MCF 10A (cell line): ENCODE measurements around the gene CGNL1. TPM values are rescaled to one million over a fixed set of nuclear protein-coding genes. Genes with fewer than 3 reads are reported as not detected.

Source experiments
- BruUV-seq: library from RNA; stranded (reverse); fragments of 400-500 nt; replicated peaks from 2 replicates; lab custom pipeline; 2021; lab: Mats Ljungman, UMichigan
- CTCF ChIA-PET: fragments of 300-600 bp; sonication (Branson Sonifier 250); formaldehyde crosslinking; extraction: SDS; loops from one replicate; lab custom pipeline; 2021; ENCODE audit warnings: antibody characterized with exemption, inconsistent platforms; lab: Yijun Ruan, JAX
- POLR2A ChIA-PET: fragments of 300-600, 350-650 bp; sonication (Branson Sonifier 250); formaldehyde crosslinking; extraction: SDS; loops from one replicate; lab custom pipeline; 2020; ENCODE audit warnings: antibody characterized with exemption, inconsistent platforms; lab: Yijun Ruan, JAX
- DNase-seq: peaks from one replicate; pipeline ENCODE4 v3.0.0-alpha.2; 2018; ENCODE audit not compliant: unreplicated experiment
- H3K27ac Mint-ChIP-seq: one replicate; pipeline ENCODE4 v1.8.0; 2022; ENCODE audit warnings: mild to moderate bottlenecking, low read depth, mixed read lengths; ENCODE audit not compliant: unreplicated experiment
- H3K27me3 Mint-ChIP-seq: one replicate; pipeline ENCODE4 v1.8.0; 2022; ENCODE audit warnings: mixed read lengths; ENCODE audit not compliant: insufficient read depth, unreplicated experiment
- H3K36me3 Mint-ChIP-seq: one replicate; pipeline ENCODE4 v1.8.0; 2022; ENCODE audit warnings: mild to moderate bottlenecking, moderate library complexity, mixed read lengths; ENCODE audit not compliant: insufficient read depth, unreplicated experiment
- H3K4me1 Mint-ChIP-seq: one replicate; pipeline ENCODE4 v1.8.0; 2022; ENCODE audit warnings: mixed read lengths; ENCODE audit not compliant: insufficient read depth, unreplicated experiment
- H3K4me3 Mint-ChIP-seq: one replicate; pipeline ENCODE4 v1.8.0; 2022; ENCODE audit warnings: mild to moderate bottlenecking, moderate library complexity, mixed read lengths; ENCODE audit not compliant: unreplicated experiment
- H3K9me3 Mint-ChIP-seq: one replicate; pipeline ENCODE4 v1.8.0; 2022; ENCODE audit warnings: mixed read lengths; ENCODE audit not compliant: unreplicated experiment
- intact Hi-C: fragments of 100-400 bp; cut with micrococcal nuclease; formaldehyde crosslinking; loops from 2 replicates; pipeline ENCODE4 v1.14.1; 2022
- total RNA-seq: library from RNA; stranded (reverse); gene quantifications from 2 replicates; pipeline ENCODE4 v1.2.3, GENCODE V29; 2022
- TF ChIP-seq, protein P1 (sequence below): fragments of 200-600 bp; IDR thresholded peaks from one replicate; pipeline ENCODE4 v1.8.0; 2022; ENCODE audit warnings: antibody characterized with exemption, mild to moderate bottlenecking; ENCODE audit not compliant: unreplicated experiment

CGNL1 gene
- total RNA-seq, 1 experiment from 2014 or later: 0.05 TPM

DNA sequence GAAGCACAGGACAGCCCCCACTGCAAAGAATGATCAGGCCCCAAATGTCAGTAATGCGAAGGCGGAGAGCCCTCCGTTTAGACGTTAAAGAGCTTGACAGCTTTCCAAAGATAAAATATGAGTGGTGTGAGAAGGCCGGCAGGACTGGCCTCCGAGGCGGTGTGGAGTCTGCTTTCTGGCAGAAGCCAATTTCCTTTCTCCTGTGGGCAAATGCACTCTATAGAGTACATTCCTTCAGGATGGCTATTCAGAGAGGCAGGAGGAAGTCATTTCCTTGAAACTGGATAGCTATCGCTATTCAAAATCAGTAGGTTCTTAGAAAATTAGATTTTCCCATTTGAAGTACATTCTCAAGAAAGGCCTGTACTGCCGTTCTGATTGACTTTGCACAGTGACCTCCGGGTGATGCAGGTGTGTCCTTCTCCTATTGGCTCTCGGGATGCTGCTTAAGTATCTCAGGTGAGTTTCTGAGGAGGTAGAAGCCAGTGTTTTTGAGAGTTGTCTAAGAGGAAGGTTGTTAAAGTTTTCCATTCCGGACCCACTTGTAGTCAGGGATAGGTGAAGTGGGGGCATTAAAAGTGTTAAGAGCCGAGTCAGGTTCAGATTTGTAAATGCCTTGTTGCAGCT lies 142.6 kb downstream of the CGNL1 start:
- no peaks in the 10 kb centered on the region for H3K36me3 Mint-ChIP-seq
- no peak overlapping the region for H3K4me3 Mint-ChIP-seq
- no peaks in the 10 kb centered on the region for H3K4me1 Mint-ChIP-seq
- intact Hi-C loops: no loop called here
- TF ChIP-seq, protein P1, sequence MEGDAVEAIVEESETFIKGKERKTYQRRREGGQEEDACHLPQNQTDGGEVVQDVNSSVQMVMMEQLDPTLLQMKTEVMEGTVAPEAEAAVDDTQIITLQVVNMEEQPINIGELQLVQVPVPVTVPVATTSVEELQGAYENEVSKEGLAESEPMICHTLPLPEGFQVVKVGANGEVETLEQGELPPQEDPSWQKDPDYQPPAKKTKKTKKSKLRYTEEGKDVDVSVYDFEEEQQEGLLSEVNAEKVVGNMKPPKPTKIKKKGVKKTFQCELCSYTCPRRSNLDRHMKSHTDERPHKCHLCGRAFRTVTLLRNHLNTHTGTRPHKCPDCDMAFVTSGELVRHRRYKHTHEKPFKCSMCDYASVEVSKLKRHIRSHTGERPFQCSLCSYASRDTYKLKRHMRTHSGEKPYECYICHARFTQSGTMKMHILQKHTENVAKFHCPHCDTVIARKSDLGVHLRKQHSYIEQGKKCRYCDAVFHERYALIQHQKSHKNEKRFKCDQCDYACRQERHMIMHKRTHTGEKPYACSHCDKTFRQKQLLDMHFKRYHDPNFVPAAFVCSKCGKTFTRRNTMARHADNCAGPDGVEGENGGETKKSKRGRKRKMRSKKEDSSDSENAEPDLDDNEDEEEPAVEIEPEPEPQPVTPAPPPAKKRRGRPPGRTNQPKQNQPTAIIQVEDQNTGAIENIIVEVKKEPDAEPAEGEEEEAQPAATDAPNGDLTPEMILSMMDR: no peak
- H3K9me3 Mint-ChIP-seq: no peaks in the 10 kb centered on the region
- H3K27ac Mint-ChIP-seq: no peak overlapping the region
- no TSS peak for BruUV-seq
- DNase-seq: no peak
- H3K27me3 Mint-ChIP-seq: no peaks in the 10 kb centered on the region
- POLR2A ChIA-PET: interaction anchor here (0.7 kb wide), 1 partner anchor 74 kb away, joined by 3 read pairs; no protein-coding TSS in a partner anchor
- CTCF ChIA-PET: interaction anchor here (0.5 to 8.4 kb wide), 4 partner anchors 9 to 754 kb away, joined by 3 to 65 read pairs (median 6); no protein-coding TSS in a partner anchor

DNA sequence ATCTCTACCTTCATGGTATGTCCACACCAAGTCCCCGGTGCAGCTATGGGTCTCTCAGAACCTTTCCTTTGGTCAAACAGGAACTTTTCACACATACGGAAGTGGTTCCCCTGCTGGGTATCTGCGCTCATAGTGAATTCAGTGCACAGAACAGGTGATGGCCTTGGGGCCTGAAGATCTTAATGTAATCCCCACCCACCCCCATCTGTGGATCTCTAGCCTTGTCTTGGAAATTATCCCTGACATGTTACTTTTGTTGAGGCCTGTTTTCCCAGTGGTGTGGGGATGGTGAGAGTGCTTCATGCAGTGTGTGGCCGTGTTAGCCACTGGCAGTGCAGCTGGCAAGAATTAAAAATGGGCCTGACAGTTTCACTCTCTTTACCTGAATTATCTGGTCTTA lies 143.5 kb downstream of the CGNL1 start:
- H3K27ac Mint-ChIP-seq: no peak overlapping the region
- BruUV-seq: no TSS peak
- TF ChIP-seq, protein P1: no peak
- DNase-seq: no peak
- H3K4me1 Mint-ChIP-seq: no peaks in the 10 kb centered on the region
- no peak overlapping the region for H3K4me3 Mint-ChIP-seq
- ChIA-PET POLR2A (no interaction called here), CTCF (interaction anchor here (0.6 to 8.4 kb wide), 5 partner anchors 8 to 180 kb away, joined by 3 to 65 read pairs (median 8); no protein-coding TSS in a partner anchor)
- intact Hi-C loops: no loop called here
- no peaks in the 10 kb centered on the region for H3K36me3 Mint-ChIP-seq
- no peaks in the 10 kb centered on the region for H3K27me3 Mint-ChIP-seq
- H3K9me3 Mint-ChIP-seq: no peaks in the 10 kb centered on the region

DNA sequence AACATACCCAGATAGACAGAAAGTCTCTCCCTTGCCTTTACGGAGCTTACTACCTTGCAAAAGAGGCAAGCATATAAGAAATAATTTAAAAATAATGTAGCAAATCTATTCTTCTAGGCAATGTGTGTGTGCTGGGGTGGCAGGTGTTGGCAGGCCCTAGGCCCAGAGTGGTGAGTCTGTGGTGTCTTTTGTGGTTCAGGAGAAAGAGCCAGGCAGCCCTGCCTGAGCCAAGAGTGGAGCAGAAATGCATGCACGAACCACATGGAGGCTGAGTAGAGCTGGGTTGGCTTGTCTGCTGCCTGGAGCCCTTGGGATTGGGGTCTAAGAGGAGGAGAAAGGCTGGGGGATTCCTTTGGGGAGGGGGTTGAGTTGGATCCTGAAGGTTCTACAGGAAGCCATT lies 145.2 kb downstream of the CGNL1 start:
- BruUV-seq: no TSS peak
- intact Hi-C loops: no loop called here

DNA sequence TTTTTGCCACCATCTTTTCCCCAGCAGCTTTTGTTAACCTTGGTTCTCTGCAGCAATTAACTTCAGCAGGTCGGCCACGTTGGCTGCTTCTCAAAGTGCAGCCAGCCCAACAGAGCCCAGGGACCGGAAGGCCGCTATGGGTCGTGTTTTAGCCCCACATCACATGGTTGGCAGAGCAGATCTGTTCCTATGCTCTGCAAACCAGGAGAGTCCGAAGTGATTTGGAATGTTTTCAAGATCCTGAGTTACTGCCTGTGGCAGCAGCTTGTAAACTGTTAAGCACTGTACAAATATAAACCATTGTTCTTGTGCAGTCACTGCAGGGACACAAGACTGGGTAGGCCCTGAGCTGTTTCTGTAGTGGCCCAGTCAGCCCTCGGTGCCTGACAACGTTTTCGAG lies 145.8 kb downstream of the CGNL1 start:
- no peaks in the 10 kb centered on the region for H3K27me3 Mint-ChIP-seq
- no peak for DNase-seq
- intact Hi-C loops: no loop called here
- no TSS peak for BruUV-seq
- no peaks in the 10 kb centered on the region for H3K36me3 Mint-ChIP-seq
- H3K4me1 Mint-ChIP-seq: no peaks in the 10 kb centered on the region
- ChIA-PET POLR2A (no interaction called here), CTCF (interaction anchor here (1.5 to 2.6 kb wide), 2 partner anchors 182 to 212 kb away, joined by 3 to 21 read pairs; no protein-coding TSS in a partner anchor)
- TF ChIP-seq, protein P1: no peak
- no peaks in the 10 kb centered on the region for H3K9me3 Mint-ChIP-seq
- H3K27ac Mint-ChIP-seq: no peak overlapping the region
- no peak overlapping the region for H3K4me3 Mint-ChIP-seq

More for the DNA sequence above, 145.2 kb downstream of the CGNL1 start:
- ChIA-PET CTCF (interaction anchor here (0.6 to 2.6 kb wide), 5 partner anchors 13 to 680 kb away, joined by 3 to 21 read pairs (median 3); no protein-coding TSS in a partner anchor), POLR2A (no interaction called here)
- no peak for DNase-seq
- no peak overlapping the region for H3K27ac Mint-ChIP-seq
- no peaks in the 10 kb centered on the region for H3K27me3 Mint-ChIP-seq
- no peaks in the 10 kb centered on the region for H3K4me1 Mint-ChIP-seq
- H3K4me3 Mint-ChIP-seq: no peak overlapping the region
- no peaks in the 10 kb centered on the region for H3K9me3 Mint-ChIP-seq
- TF ChIP-seq, protein P1: no peak
- no peaks in the 10 kb centered on the region for H3K36me3 Mint-ChIP-seq
